Progenitor cell of endocrine pancreas (in vitro differentiated cells): Measurements from ENCODE around the gene CLASP1. TPM values are rescaled to one million over a fixed set of nuclear protein-coding genes. Genes with fewer than 3 reads are reported as not detected.

Experiments used
- DNase-seq: peaks from one replicate; pipeline ENCODE4 v3.0.0; 2021; ENCODE audit warnings: low spot score; ENCODE audit not compliant: unreplicated experiment
- H3K27ac Mint-ChIP-seq: 2 replicates; pipeline ENCODE4 v1.8.0; 2021; ENCODE audit warnings: mild to moderate bottlenecking, moderate library complexity, mixed read lengths
- H3K27me3 Mint-ChIP-seq: 2 replicates; pipeline ENCODE4 v1.8.0; 2021; ENCODE audit warnings: mixed read lengths
- H3K36me3 Mint-ChIP-seq: 2 replicates; pipeline ENCODE4 v1.8.0; 2022; ENCODE audit warnings: mixed read lengths; ENCODE audit not compliant: insufficient read depth
- H3K4me1 Mint-ChIP-seq: 2 replicates; pipeline ENCODE4 v1.8.0; 2021; ENCODE audit warnings: low read depth, mixed read lengths
- H3K4me3 Mint-ChIP-seq: 2 replicates; pipeline ENCODE4 v1.8.0; 2021; ENCODE audit warnings: low read depth, mild to moderate bottlenecking, moderate library complexity, mixed read lengths
- H3K9me3 Mint-ChIP-seq: 2 replicates; pipeline ENCODE4 v1.8.0; 2021; ENCODE audit warnings: low read depth, mixed read lengths
- total RNA-seq: library from RNA; stranded (reverse); gene quantifications from 2 replicates; pipeline ENCODE4 v1.2.1, GENCODE V29; 2021
- TF ChIP-seq, protein P1 (sequence below): fragments of 200-600 bp; sonication (generic); IDR thresholded peaks from one replicate; pipeline ENCODE4 v1.5.0; 2021; ENCODE audit warnings: antibody characterized with exemption, mild to moderate bottlenecking; ENCODE audit not compliant: unreplicated experiment

Gene CLASP1
- total RNA-seq, 1 donor from 2014 or later, result 102 TPM

- Mint-ChIP-seq H3K36me3 (peaks cover 17% of the 10 kb centered on the region), H3K27me3 (no peaks in the 10 kb centered on the region), H3K4me1 (peaks cover 8% of the 10 kb centered on the region), H3K4me3 (no peak overlapping the region), H3K9me3 (no peaks in the 10 kb centered on the region), H3K27ac (no peak overlapping the region)
- no peak for DNase-seq
- TF ChIP-seq, protein P1, sequence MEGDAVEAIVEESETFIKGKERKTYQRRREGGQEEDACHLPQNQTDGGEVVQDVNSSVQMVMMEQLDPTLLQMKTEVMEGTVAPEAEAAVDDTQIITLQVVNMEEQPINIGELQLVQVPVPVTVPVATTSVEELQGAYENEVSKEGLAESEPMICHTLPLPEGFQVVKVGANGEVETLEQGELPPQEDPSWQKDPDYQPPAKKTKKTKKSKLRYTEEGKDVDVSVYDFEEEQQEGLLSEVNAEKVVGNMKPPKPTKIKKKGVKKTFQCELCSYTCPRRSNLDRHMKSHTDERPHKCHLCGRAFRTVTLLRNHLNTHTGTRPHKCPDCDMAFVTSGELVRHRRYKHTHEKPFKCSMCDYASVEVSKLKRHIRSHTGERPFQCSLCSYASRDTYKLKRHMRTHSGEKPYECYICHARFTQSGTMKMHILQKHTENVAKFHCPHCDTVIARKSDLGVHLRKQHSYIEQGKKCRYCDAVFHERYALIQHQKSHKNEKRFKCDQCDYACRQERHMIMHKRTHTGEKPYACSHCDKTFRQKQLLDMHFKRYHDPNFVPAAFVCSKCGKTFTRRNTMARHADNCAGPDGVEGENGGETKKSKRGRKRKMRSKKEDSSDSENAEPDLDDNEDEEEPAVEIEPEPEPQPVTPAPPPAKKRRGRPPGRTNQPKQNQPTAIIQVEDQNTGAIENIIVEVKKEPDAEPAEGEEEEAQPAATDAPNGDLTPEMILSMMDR, result no peak
Observed at GRCh38 chr2:121359170-121359569, 290.1 kb downstream of the CLASP1 start.

- Mint-ChIP-seq H3K4me1 (peaks cover 8% of the 10 kb centered on the region), H3K9me3 (no peaks in the 10 kb centered on the region), H3K27me3 (no peaks in the 10 kb centered on the region), H3K4me3 (no peak overlapping the region), H3K27ac (no peak overlapping the region), H3K36me3 (peaks cover 20% of the 10 kb centered on the region)
- no peak for DNase-seq
- TF ChIP-seq, protein P1, result no peak
Observed at GRCh38 chr2:121358291-121358690, 291.0 kb downstream of the CLASP1 start.

DNA sequence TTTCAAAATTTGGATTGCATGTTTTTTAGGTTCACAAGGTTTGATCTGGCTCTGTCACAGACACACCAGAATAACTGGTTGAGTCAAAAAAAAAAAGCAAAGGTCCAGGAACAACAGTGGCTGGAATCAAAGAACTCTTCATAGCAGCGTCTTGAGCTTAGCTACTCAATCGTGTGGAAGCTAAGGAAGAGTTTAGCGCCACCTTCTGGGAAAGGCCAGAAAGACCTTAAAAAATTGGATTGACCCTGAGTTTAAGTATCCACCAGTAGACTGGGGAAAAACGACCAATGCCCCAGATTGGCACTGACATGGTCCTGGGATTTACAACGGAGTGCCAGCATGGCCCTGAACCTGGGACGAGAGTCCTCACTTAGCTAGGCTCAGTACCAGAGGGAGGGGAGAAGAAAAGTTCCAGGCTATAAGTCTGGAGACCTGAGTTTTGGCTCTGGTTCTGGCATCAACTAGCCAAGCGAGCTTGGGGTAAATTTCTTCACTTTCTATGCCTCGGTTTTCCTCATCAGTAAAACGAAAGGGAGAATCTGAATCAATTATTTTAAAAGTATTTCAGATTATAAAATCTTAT lies 293.1 kb downstream of the CLASP1 start:
- Mint-ChIP-seq H3K4me1 (peaks cover 8% of the 10 kb centered on the region), H3K4me3 (no peak overlapping the region), H3K27ac (no peak overlapping the region), H3K36me3 (peaks cover 11% of the 10 kb centered on the region), H3K9me3 (no peaks in the 10 kb centered on the region), H3K27me3 (no peaks in the 10 kb centered on the region)
- peak; percentile 37 for DNase-seq
- TF ChIP-seq, protein P1, result peak; percentile 85

DNA sequence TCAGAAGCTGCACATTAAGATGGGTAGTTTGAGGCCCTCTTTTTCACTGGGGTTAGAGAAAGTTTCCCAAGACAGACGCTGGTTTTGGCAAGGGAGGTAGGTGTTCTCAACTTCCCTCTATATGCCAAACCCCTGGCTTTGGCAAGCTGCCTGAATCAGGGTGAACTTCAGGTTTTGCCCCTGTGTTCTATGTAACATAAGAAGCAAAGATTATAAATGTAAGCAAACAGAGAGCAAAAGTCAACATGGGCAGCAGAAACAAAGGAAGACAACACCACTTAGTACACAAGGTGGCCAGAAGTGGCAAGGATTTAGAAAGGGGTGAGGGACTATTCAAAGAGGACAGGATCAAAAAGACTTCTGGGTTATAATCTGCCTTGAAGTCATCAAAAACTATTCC lies 293.8 kb downstream of the CLASP1 start:
- H3K4me1 Mint-ChIP-seq, result peaks cover 8% of the 10 kb centered on the region
- H3K9me3 Mint-ChIP-seq, result no peaks in the 10 kb centered on the region
- H3K27ac Mint-ChIP-seq, result peak overlapping the region; percentile 73
- no peak for DNase-seq
- TF ChIP-seq, protein P1, result no peak
- peaks cover 13% of the 10 kb centered on the region for H3K36me3 Mint-ChIP-seq
- no peak overlapping the region for H3K4me3 Mint-ChIP-seq
- no peaks in the 10 kb centered on the region for H3K27me3 Mint-ChIP-seq

DNA sequence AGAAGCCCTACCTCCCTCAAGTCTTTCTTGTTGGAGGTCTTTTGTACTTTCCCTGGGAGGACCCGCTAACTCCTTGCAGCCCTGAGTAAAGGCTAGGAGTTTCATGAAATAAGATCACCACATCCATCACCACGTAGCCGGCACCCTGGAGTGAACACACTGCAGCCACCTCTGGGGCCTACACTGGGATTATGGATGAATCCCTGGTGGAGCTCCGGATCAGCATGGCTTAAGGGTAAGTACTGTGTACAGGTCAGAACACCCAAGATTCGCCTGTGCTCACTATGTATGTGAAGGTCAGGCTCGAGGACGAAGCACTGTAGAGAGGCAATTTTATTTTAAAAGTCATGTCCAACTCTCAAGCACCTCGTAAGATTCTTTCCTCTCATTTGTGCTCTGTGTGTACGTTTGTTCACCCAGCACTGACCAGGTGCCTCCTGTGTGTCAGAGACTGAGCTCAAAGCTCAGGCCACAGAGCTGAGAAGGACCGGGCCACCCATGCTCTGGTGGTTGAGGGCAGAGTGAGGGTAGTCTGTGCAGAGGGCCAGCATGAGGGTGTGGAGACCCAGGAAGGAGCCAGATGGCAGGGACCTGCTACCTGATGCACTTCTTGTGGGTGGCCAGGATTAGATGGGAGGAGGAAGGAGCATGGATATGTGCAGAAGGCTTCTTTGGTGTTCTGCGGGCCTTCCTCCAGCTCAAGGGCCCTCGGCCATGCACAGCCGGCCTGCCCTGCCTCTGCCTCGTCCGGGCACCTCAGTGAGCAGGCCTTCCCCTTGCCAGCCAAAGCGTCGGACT lies 297.5 kb downstream of the CLASP1 start:
- Mint-ChIP-seq H3K4me1 (peaks cover 8% of the 10 kb centered on the region), H3K27me3 (no peaks in the 10 kb centered on the region), H3K9me3 (no peaks in the 10 kb centered on the region), H3K27ac (no peak overlapping the region), H3K4me3 (no peak overlapping the region), H3K36me3 (peaks cover 20% of the 10 kb centered on the region)
- TF ChIP-seq, protein P1, result no peak
- DNase-seq, result no peak
